Upper lobe of left lung (tissue), 4 donors: ENCODE measurements around the gene TCHP.

Source experiments
- EP300 ChIP-seq, 4 donors: sonication (generic); formaldehyde crosslinking; IDR thresholded peaks; one replicate each; pipeline ENCODE4 v1.5.1; 2017; ENCODE audit warnings: antibody characterized with exemption in 4 of 4, control low read depth in 2 of 4
- POLR2A ChIP-seq, 4 donors: fragments of 450-650 bp; IDR thresholded peaks; one replicate each; pipeline ENCODE4 v1.5.1; 2016 to 2017; ENCODE audit warnings: antibody characterized with exemption in 4 of 4, mild to moderate bottlenecking in 2 of 4
- POLR2AphosphoS5 ChIP-seq, 2 donors: sonication (generic); formaldehyde crosslinking; IDR thresholded peaks; one replicate each; pipeline ENCODE4 v1.5.1; 2017; ENCODE audit warnings: antibody characterized with exemption in 2 of 2
- TF ChIP-seq, protein P1 (sequence below), 6 experiments: fragments of 450-650 bp in 4 of 6; fragments of 200-600 bp in 2 of 6; sonication (generic) in 2 of 6; IDR thresholded peaks; one replicate each; pipeline ENCODE4 v1.5.1; 2016 to 2019; ENCODE audit warnings: antibody characterized with exemption in 6 of 6

DNA sequence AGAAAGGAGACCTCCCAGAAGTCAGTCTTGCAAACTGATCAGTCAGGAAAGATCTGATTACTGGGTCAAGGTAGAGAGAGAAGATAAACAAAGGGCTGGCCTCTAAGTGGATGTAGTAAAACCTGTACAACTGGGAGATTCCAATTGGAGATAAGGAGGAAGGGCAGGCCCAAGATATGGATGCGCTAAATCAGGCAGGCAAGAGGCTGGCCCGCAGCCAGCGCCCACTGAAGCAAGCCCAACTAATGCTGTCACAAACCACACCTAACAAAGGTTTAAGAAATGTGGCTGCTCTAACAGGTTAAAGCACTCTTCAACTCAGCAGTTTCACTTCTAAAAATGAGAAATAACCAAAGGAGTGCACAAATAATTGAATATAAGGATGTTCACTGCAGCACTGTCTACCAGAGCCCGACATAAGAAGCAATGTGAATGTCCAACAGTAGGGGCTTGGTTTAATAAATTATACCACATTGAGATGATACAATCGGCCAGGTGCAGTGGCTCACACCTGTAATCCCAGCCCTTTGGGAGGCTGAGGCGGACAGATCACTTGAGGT is 24.4 kb upstream of the TCHP start:
- TF ChIP-seq, protein P1, sequence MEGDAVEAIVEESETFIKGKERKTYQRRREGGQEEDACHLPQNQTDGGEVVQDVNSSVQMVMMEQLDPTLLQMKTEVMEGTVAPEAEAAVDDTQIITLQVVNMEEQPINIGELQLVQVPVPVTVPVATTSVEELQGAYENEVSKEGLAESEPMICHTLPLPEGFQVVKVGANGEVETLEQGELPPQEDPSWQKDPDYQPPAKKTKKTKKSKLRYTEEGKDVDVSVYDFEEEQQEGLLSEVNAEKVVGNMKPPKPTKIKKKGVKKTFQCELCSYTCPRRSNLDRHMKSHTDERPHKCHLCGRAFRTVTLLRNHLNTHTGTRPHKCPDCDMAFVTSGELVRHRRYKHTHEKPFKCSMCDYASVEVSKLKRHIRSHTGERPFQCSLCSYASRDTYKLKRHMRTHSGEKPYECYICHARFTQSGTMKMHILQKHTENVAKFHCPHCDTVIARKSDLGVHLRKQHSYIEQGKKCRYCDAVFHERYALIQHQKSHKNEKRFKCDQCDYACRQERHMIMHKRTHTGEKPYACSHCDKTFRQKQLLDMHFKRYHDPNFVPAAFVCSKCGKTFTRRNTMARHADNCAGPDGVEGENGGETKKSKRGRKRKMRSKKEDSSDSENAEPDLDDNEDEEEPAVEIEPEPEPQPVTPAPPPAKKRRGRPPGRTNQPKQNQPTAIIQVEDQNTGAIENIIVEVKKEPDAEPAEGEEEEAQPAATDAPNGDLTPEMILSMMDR (IDR thresholded peaks at IDR 0.05): no peak
- TF ChIP-seq POLR2A (IDR thresholded peaks at IDR 0.05) (no peak), POLR2AphosphoS5 (IDR thresholded peaks at IDR 0.05) (no peak), EP300 (IDR thresholded peaks at IDR 0.05) (no peak)
